Prostate gland (tissue), 2 donors: ENCODE results near the gene SOX12.

ENCODE experiments used
- POLR2AphosphoS5 ChIP-seq: sonication (generic); formaldehyde crosslinking; IDR thresholded peaks from one replicate; pipeline ENCODE4 v1.6.1; 2017; ENCODE audit warnings: antibody characterized with exemption
- TF ChIP-seq, protein P1 (sequence below), 4 experiments: fragments of 200-600 bp in 2 of 4; fragments of 450-650 bp in 2 of 4; sonication (generic) in 2 of 4; IDR thresholded peaks; 1 replicate in 3 of 4; 2 replicates in 1 of 4; pipeline ENCODE4 v1.5.1; 2016 to 2019; ENCODE audit warnings: antibody characterized with exemption in 4 of 4, mild to moderate bottlenecking in 2 of 4, moderate library complexity in 2 of 4

GRCh38 chr20:375265-375889 lies 50.0 kb downstream of the SOX12 start:
- TF ChIP-seq POLR2AphosphoS5, result no peak
- TF ChIP-seq, protein P1, sequence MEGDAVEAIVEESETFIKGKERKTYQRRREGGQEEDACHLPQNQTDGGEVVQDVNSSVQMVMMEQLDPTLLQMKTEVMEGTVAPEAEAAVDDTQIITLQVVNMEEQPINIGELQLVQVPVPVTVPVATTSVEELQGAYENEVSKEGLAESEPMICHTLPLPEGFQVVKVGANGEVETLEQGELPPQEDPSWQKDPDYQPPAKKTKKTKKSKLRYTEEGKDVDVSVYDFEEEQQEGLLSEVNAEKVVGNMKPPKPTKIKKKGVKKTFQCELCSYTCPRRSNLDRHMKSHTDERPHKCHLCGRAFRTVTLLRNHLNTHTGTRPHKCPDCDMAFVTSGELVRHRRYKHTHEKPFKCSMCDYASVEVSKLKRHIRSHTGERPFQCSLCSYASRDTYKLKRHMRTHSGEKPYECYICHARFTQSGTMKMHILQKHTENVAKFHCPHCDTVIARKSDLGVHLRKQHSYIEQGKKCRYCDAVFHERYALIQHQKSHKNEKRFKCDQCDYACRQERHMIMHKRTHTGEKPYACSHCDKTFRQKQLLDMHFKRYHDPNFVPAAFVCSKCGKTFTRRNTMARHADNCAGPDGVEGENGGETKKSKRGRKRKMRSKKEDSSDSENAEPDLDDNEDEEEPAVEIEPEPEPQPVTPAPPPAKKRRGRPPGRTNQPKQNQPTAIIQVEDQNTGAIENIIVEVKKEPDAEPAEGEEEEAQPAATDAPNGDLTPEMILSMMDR (IDR thresholded peaks at IDR 0.05), result no peak
